Colonic mucosa (tissue), 4 donors: ENCODE measurements around the gene FBLN5. TPM values are rescaled to one million over a fixed set of nuclear protein-coding genes. Genes with fewer than 3 reads are reported as not detected.

Experiments used
- DNase-seq: peaks from one replicate; pipeline ENCODE4 v3.0.0-alpha.2; 2020
- H3K27ac ChIP-seq: fragments of 200-600 bp; one replicate; pipeline ENCODE4 v1.8.0; 2021
- H3K27me3 ChIP-seq: fragments of 200-600 bp; one replicate; pipeline ENCODE4 v1.8.0; 2021
- H3K36me3 ChIP-seq: fragments of 200-600 bp; one replicate; pipeline ENCODE4 v1.8.0; 2021
- H3K4me1 ChIP-seq: fragments of 200-600 bp; one replicate; pipeline ENCODE4 v1.8.0; 2021; ENCODE audit warnings: mild to moderate bottlenecking
- H3K4me3 ChIP-seq: fragments of 200-600 bp; one replicate; pipeline ENCODE4 v1.8.0; 2021
- H3K9ac ChIP-seq, 2 donors: one replicate each; pipeline ENCODE4 v1.7.0; 2013; ENCODE audit warnings: control low read depth in 2 of 2, low read depth in 2 of 2, low read length in 2 of 2
- H3K9me3 ChIP-seq: fragments of 200-600 bp; one replicate; pipeline ENCODE4 v1.8.0; 2021
- CTCF ChIP-seq: fragments of 200-600 bp; IDR thresholded peaks from one replicate; pipeline ENCODE4 v1.8.0; 2022; ENCODE audit warnings: antibody characterized with exemption, mild to moderate bottlenecking
- intact Hi-C: fragments of 100-400 bp; cut with DNase I; formaldehyde crosslinking; loops from one replicate; pipeline ENCODE4 v1.14.1; 2022
- total RNA-seq, 2 donors: library from RNA; stranded (reverse); fragmentation: NEBNext Ultra II Directional in 1 of 2; extraction: Animal tissue kit (Norgen Biotek cat#: 25700) in 1 of 2; gene quantifications; one replicate each; pipeline ENCODE4 v1.2.1, GENCODE V29; 2021
- donor health status: healthy.
- donor health status: DM: no; HTN: no; CAD: no.
- donor health status: DM: no; HTN: no; CAD: no.

The FBLN5 gene
- total RNA-seq, 2 donors from 2014 or later: 4.2 to 14.5 TPM

GRCh38 chr14:91860238-91860637 is 87.3 kb downstream of the FBLN5 start:
- H3K9me3 ChIP-seq: no peaks in the 10 kb centered on the region
- intact Hi-C loops: no loop called here
- no peak overlapping the region for H3K4me3 ChIP-seq
- no peaks in the 10 kb centered on the region for H3K4me1 ChIP-seq
- H3K36me3 ChIP-seq: no peaks in the 10 kb centered on the region
- no peak overlapping the region for H3K9ac ChIP-seq
- DNase-seq: no peak
- no peak overlapping the region for H3K27ac ChIP-seq
- no peak for TF ChIP-seq CTCF
- H3K27me3 ChIP-seq: no peaks in the 10 kb centered on the region

- H3K27me3 ChIP-seq: no peaks in the 10 kb centered on the region
- no peak overlapping the region for H3K4me3 ChIP-seq
- no peaks in the 10 kb centered on the region for H3K4me1 ChIP-seq
- intact Hi-C loops: no loop called here
- TF ChIP-seq CTCF: no peak
- no peak overlapping the region for H3K9ac ChIP-seq
- no peaks in the 10 kb centered on the region for H3K36me3 ChIP-seq
- H3K9me3 ChIP-seq: no peaks in the 10 kb centered on the region
- H3K27ac ChIP-seq: no peak overlapping the region
- no peak for DNase-seq
These were observed 88.8 kb downstream of the FBLN5 start for GRCh38 chr14:91858536-91859275.

- TF ChIP-seq CTCF: no peak
- Histone ChIP-seq H3K9me3 (no peaks in the 10 kb centered on the region), H3K4me3 (no peak overlapping the region), H3K36me3 (no peaks in the 10 kb centered on the region), H3K27ac (no peak overlapping the region), H3K4me1 (no peaks in the 10 kb centered on the region), H3K9ac (no peak overlapping the region), H3K27me3 (no peaks in the 10 kb centered on the region)
- DNase-seq: no peak
- intact Hi-C loops: no loop called here
These were observed 89.9 kb downstream of the FBLN5 start for GRCh38 chr14:91857614-91858013.

- Histone ChIP-seq H3K4me3 (no peak overlapping the region), H3K9ac (no peak overlapping the region), H3K36me3 (no peaks in the 10 kb centered on the region), H3K27me3 (no peaks in the 10 kb centered on the region), H3K27ac (no peak overlapping the region), H3K9me3 (no peaks in the 10 kb centered on the region), H3K4me1 (no peaks in the 10 kb centered on the region)
- no peak for DNase-seq
- no peak for TF ChIP-seq CTCF
- intact Hi-C loops: no loop called here
These were observed 93.1 kb downstream of the FBLN5 start for GRCh38 chr14:91854327-91854934.

GRCh38 chr14:91851563-91851962 is 95.9 kb downstream of the FBLN5 start:
- no peaks in the 10 kb centered on the region for H3K9me3 ChIP-seq
- no peak overlapping the region for H3K27ac ChIP-seq
- intact Hi-C loops: no loop called here
- no peak overlapping the region for H3K9ac ChIP-seq
- H3K36me3 ChIP-seq: no peaks in the 10 kb centered on the region
- no peak for DNase-seq
- H3K4me3 ChIP-seq: no peak overlapping the region
- no peak for TF ChIP-seq CTCF
- H3K4me1 ChIP-seq: no peaks in the 10 kb centered on the region
- H3K27me3 ChIP-seq: no peaks in the 10 kb centered on the region
